DMS 273 (cell line): ENCODE measurements around the gene TRIM2.

Source experiments
- DNase-seq: peaks from one replicate; lab custom pipeline; 2025; ENCODE audit not compliant: unreplicated experiment; lab: John Stamatoyannopoulos, UW

Gene TRIM2

GRCh38 chr4:153324046-153324445, 119.8 kb downstream of the TRIM2 start:
- DNase-seq = no peak

GRCh38 chr4:153325558-153325957, 121.3 kb downstream of the TRIM2 start:
- no peak for DNase-seq

GRCh38 chr4:153326513-153326912, 122.3 kb downstream of the TRIM2 start:
- DNase-seq = no peak

- DNase-seq = no peak
Measured at GRCh38 chr4:153327247-153327646, 123.0 kb downstream of the TRIM2 start.

- DNase-seq = no peak
Measured at GRCh38 chr4:153332936-153333335, 128.7 kb downstream of the TRIM2 start.

GRCh38 chr4:153333874-153334273, 129.6 kb downstream of the TRIM2 start:
- DNase-seq = no peak

GRCh38 chr4:153335665-153336064, 131.4 kb downstream of the TRIM2 start:
- no peak for DNase-seq

- DNase-seq = no peak
Measured at GRCh38 chr4:153337686-153338085, 133.4 kb downstream of the TRIM2 start.

GRCh38 chr4:153341575-153342090, 137.4 kb downstream of the TRIM2 start:
- peak; percentile 1 for DNase-seq

- DNase-seq = no peak
Measured at GRCh38 chr4:153342751-153343552, 138.7 kb downstream of the TRIM2 start.

GRCh38 chr4:153344131-153345011, 140.1 kb downstream of the TRIM2 start, which contains the start of gene MND1:
MND1 (plus strand) TSS chr4:153344688; CDS start chr4:153344738, 50 bp downstream.
- peak; percentile 94 for DNase-seq

- DNase-seq = peak; percentile 72
Measured at GRCh38 chr4:153345012-153345981, 141.1 kb downstream of the TRIM2 start.

GRCh38 chr4:153346031-153346430, 141.8 kb downstream of the TRIM2 start:
- no peak for DNase-seq

GRCh38 chr4:153346563-153346962, 142.3 kb downstream of the TRIM2 start:
- peak; percentile 16 for DNase-seq

GRCh38 chr4:153347117-153347516, 142.9 kb downstream of the TRIM2 start:
- DNase-seq = no peak

GRCh38 chr4:153348006-153348405, 143.8 kb downstream of the TRIM2 start:
- DNase-seq = no peak

- DNase-seq = no peak
Measured at GRCh38 chr4:153349206-153349805, 145.1 kb downstream of the TRIM2 start.

GRCh38 chr4:153362184-153362583, 157.9 kb downstream of the TRIM2 start:
- peak; percentile 17 for DNase-seq

- DNase-seq = no peak
Measured at GRCh38 chr4:153364061-153364460, 159.8 kb downstream of the TRIM2 start.

- DNase-seq = peak; percentile 1
Measured at GRCh38 chr4:153365003-153365402, 160.8 kb downstream of the TRIM2 start.
